GM10266 (cell line): ENCODE results near the gene FERMT2.

Source experiments
- DNase-seq: peaks from one replicate; pipeline ENCODE4 v3.0.0; 2012; ENCODE audit errors: extremely low spot score
- CTCF ChIP-seq: IDR thresholded peaks from 2 replicates; pipeline ENCODE4 v1.5.1; 2012; ENCODE audit warnings: mild to moderate bottlenecking, low read depth; ENCODE audit not compliant: control insufficient read depth, insufficient read depth; ENCODE audit errors: missing control alignments

The FERMT2 gene

GRCh38 chr14:52950898-52951680, at the start of gene FERMT2:
FERMT2 (minus strand) TSS chr14:52951050; CDS start chr14:52950568, 482 bp downstream.
- DNase-seq, result peak; percentile 86
- TF ChIP-seq CTCF, result no peak

GRCh38 chr14:52998376-52999015, 47.6 kb upstream of the FERMT2 start:
- TF ChIP-seq CTCF, result no peak
- no peak for DNase-seq

GRCh38 chr14:52996493-52996892, 45.6 kb upstream of the FERMT2 start:
- no peak for DNase-seq
- TF ChIP-seq CTCF, result no peak

- no peak for DNase-seq
- TF ChIP-seq CTCF, result no peak
These were observed 45.1 kb upstream of the FERMT2 start for GRCh38 chr14:52995998-52996397.

- no peak for TF ChIP-seq CTCF
- no peak for DNase-seq
These were observed 41.5 kb upstream of the FERMT2 start for GRCh38 chr14:52992236-52992870.

GRCh38 chr14:52988139-52988538, 37.3 kb upstream of the FERMT2 start:
- TF ChIP-seq CTCF, result no peak
- DNase-seq, result no peak
